GM19468 (cell line): ENCODE results near the gene BAHCC1.

Experiments used
- ATAC-seq: cut with Tn5 transposase; IDR thresholded peaks from one replicate; pipeline ENCODE4 v1.9.1; 2021; ENCODE audit warnings: mild to moderate bottlenecking, moderate library complexity, moderate number of reproducible peaks; ENCODE audit not compliant: unreplicated experiment; ENCODE audit errors: extremely low read depth

The BAHCC1 gene

GRCh38 chr17:81396278-81396721 is 1.0 kb downstream of the BAHCC1 start:
- ATAC-seq: no peak

- ATAC-seq: no peak
These were observed 1.6 kb downstream of the BAHCC1 start for GRCh38 chr17:81396722-81397313.

GRCh38 chr17:81397314-81398175 is 2.3 kb downstream of the BAHCC1 start:
- no peak for ATAC-seq

GRCh38 chr17:81398176-81398831 is 3.0 kb downstream of the BAHCC1 start:
- no peak for ATAC-seq

- no peak for ATAC-seq
These were observed 3.7 kb downstream of the BAHCC1 start for GRCh38 chr17:81398832-81399411.

- no peak for ATAC-seq
These were observed 4.4 kb downstream of the BAHCC1 start for GRCh38 chr17:81399481-81400153.

GRCh38 chr17:81400154-81400977 is 5.1 kb downstream of the BAHCC1 start:
- ATAC-seq: no peak

- no peak for ATAC-seq
These were observed 5.9 kb downstream of the BAHCC1 start for GRCh38 chr17:81400996-81401722.

GRCh38 chr17:81401723-81402529 is 6.7 kb downstream of the BAHCC1 start:
- ATAC-seq: no peak

- ATAC-seq: no peak
These were observed 7.3 kb downstream of the BAHCC1 start for GRCh38 chr17:81402530-81402941.

- no peak for ATAC-seq
These were observed 7.8 kb downstream of the BAHCC1 start for GRCh38 chr17:81402981-81403467.

- no peak for ATAC-seq
These were observed 8.6 kb downstream of the BAHCC1 start for GRCh38 chr17:81403671-81404534.

- no peak for ATAC-seq
These were observed 9.4 kb downstream of the BAHCC1 start for GRCh38 chr17:81404558-81405165.

- no peak for ATAC-seq
These were observed 10.2 kb downstream of the BAHCC1 start for GRCh38 chr17:81405411-81405872.

- no peak for ATAC-seq
These were observed 11.1 kb downstream of the BAHCC1 start for GRCh38 chr17:81406117-81406953.
